NCI-H1436 treated with DMSO at 0.1 percent for 48 hours (cell line): Measurements from ENCODE around the gene GNS.

Experiments
- DNase-seq: peaks from one replicate; lab custom pipeline; 2025; lab: John Stamatoyannopoulos, UW

The GNS gene

DNA sequence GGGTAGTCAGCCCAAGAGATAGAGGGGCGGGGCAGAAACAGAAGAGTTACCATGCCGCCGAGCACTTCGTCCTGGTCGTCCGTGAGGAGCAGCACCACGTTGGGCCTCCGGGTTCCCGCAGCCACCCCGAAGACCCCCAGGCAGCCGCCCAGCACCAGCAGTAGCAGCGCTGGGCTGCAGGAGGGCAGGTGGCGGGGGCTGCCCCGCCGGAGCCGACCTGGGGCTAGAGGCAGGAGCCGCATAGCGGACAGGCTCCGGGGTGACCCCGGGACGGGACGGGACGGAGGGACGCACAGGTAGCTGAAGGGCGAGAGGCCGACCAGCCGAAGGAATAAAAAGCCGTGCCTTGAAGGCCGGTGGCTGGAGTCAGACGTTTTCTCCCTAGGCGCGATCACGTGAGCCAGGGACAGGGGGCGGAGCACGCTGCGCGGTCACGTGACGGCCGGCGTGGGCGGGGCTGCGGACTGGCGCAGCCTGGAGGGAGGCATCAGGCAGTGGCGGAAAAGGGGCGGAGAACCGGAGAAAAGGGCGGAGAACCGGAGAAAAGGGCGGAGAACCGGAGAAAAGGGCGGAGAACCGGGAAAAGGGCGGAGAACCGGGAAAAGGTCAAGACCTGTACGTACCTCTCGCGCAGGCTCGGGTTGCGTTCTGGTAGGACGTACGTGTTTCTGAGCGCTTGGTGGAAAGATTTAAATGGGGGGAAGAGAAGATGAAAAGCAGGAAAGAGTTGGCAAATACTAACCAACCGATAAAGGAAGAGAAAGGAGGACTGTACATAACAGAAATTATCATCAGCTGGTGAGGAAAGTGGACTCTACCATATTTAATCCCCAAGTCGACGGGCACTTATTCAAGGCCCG lies at the start of gene GNS:
Gene GNS (minus strand): TSS at position 372 of the 860 bp plus-strand sequence. CDS start 130 bp downstream, at position 242.
- DNase-seq = peak; percentile 46

DNA sequence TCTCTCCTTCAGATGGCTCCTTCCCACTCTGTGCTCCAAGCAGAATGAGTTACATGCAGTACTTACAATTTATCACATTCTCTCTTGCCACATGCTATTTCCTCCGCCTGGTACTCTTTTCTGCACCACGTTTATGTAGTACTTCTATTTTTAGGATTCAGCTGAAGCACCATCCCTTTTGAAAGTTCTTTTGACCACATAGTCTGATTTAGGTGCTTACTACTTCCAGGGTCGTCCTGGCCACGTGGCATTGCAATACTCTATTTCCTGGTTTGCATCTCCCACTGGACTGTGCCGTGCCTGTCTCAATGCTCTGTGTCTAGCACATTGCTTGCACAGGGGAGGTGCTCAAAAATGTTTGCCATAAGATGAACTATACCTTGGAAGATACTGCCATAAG lies 48.9 kb upstream of the GNS start:
- DNase-seq = no peak

- no peak for DNase-seq
These were observed 47.6 kb upstream of the GNS start for GRCh38 chr12:64806593-64807460.

DNA sequence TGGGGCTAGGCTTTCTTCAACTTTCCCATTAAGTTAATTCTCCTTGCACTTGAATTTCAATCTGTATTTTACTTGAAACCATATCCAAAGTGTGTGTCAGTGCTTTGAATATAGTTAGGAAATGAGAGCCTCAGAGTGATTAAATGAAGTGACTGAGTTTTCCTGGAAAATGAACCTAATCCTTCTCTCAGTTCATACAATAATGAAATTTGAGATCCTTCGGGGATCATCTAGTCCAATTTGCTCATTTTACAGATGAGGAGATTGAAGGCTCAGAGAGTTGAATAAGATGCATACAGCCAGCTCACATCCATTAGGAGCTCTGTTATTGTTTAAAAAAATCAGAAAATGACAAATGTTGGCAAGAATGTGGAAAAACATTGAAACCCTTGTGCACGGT lies 47.0 kb upstream of the GNS start:
- no peak for DNase-seq

GRCh38 chr12:64802180-64802775 lies 43.1 kb upstream of the GNS start:
- peak; percentile 17 for DNase-seq

- no peak for DNase-seq
These were observed 42.2 kb upstream of the GNS start for GRCh38 chr12:64801381-64801780.

- DNase-seq = no peak
These were observed 41.4 kb upstream of the GNS start for GRCh38 chr12:64800640-64801039.

GRCh38 chr12:64798165-64798564 lies 39.0 kb upstream of the GNS start:
- DNase-seq = no peak

- no peak for DNase-seq
These were observed 38.0 kb upstream of the GNS start for GRCh38 chr12:64797156-64797555.

DNA sequence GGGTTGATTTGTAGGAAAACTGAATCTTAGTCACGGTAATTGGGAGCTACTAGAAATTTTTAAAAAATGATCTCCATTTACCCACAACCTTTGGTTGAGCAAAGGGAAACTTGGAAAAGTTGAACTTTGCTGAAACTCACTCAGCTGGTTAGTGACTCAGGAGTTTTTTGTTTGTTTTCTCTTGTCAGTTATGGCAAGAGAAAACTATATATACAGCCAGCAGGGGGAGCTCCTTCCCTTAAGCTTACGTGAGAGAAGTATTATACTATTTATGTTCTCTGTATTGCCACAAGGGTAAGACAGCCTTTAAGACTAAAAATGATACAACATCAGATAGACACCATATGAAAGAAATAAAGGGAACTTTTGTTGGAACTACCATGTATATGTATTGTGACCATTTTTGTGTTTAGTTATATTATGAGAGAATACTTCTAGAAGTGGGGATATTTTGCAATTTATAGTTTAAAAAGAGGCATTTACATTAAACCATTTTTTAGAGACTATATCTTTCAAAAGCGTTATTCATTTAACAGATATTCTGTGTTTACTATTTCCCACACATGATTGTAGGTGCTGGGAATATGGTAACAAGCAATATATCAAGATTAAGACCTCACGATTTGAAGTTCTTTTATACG lies 37.1 kb upstream of the GNS start:
- DNase-seq = peak; percentile 60

GRCh38 chr12:64794305-64794704 lies 35.1 kb upstream of the GNS start:
- no peak for DNase-seq

- DNase-seq = no peak
These were observed 34.4 kb upstream of the GNS start for GRCh38 chr12:64793610-64794009.

GRCh38 chr12:64792128-64792527 lies 32.9 kb upstream of the GNS start:
- DNase-seq = no peak

GRCh38 chr12:64791036-64791435 lies 31.8 kb upstream of the GNS start:
- no peak for DNase-seq

DNA sequence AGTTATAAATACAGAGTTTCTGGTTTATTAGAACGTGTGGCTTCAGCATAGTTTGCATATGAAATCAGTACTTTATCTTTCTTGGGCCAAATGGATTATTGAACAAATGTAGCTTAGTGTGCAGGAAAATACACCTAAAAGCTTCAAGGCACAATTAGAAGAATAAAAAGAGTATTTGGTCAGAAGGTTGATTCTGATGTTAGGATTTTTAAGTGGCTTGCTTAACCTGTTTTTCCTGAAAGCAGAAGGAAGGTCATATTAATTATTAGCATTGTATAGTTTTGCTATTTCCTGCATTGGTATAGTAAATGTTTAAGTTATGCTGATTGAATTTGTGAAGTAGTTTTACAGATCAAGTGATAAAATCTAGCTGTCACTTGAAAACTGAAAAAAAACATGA lies 31.0 kb upstream of the GNS start:
- DNase-seq = no peak

- DNase-seq = no peak
These were observed 26.6 kb upstream of the GNS start for GRCh38 chr12:64785838-64786237.

- DNase-seq = no peak
These were observed 23.1 kb upstream of the GNS start for GRCh38 chr12:64782191-64782876.

DNA sequence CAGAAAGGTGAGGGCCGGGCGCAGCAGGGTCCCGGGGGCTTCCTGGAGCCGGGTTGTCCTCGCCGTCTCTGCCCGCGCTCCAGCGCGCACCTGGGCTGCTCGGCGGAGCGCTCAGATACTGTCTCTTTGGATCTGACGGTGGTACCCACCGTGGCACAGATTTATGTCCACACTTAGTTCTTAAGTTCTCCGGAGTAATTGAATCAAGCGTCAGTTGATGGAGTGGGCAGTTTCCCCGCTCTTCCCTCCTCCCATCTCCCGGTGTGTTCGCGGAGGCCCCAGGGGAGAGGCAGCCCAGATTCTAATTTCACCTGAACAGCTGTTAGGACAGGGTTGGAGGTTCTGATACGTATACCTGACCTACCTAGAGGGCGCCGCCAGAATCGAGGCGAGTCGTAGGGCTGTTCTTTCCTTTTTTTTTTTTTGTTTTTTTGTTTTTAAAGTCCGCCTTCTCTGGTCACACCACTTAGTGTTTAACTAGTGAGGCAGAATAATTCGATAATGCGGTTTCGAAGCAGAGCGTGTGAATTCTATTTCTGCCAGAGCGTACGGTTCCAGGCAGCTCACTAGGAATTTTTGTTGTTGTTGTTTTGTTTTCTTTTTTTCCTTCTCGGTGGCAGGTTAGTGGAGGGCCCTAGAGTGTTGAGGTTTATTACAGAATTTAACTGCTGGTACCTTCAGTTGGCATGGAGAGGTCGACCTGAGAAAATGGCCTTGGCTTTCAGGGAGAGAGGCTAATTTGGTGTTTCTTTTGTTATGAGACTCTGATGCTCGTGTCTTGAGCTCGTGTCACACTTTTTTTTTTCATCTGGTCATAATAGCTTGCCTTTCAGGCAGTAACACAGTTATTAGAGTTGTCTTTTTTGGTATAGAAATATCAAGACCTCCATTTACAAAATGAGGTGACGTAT lies 22.3 kb upstream of the GNS start:
- no peak for DNase-seq

- DNase-seq = no peak
These were observed 21.5 kb upstream of the GNS start for GRCh38 chr12:64780531-64781279.

GRCh38 chr12:64780132-64780530 lies 20.9 kb upstream of the GNS start:
- no peak for DNase-seq
